GM12878 (cell line): ENCODE data around the gene CABLES1. TPM values are rescaled to one million over a fixed set of nuclear protein-coding genes. Genes with fewer than 3 reads are reported as not detected.

Source experiments
- ATAC-seq: fragments of 200-7000 bp; cut with Tn5 transposase; 3 replicates; pipeline ENCODE4 v1.9.1; 2020; ENCODE audit warnings: mild to moderate bottlenecking, moderate library complexity
- Bru-seq: library from RNA; stranded (reverse); fragments of 400-500 nt; gene quantifications from one replicate; lab custom pipeline; 2021; lab: Mats Ljungman, UMichigan
- BruChase-seq, 2 experiments: library from RNA; stranded (reverse); fragments of 400-500 nt; gene quantifications; one replicate each; lab custom pipeline; 2021; lab: Mats Ljungman, UMichigan
- BruUV-seq: library from RNA; stranded (reverse); fragments of 400-500 nt; replicated peaks from 2 replicates; lab custom pipeline; 2021; lab: Mats Ljungman, UMichigan
- CTCF ChIA-PET: fragments of 300-600 bp; sonication (Branson Sonifier 250); formaldehyde crosslinking; extraction: SDS; loops from one replicate; lab custom pipeline; 2021; ENCODE audit warnings: inconsistent platforms; lab: Yijun Ruan, JAX
- POLR2A ChIA-PET: fragments of 350-600 bp; formaldehyde crosslinking; extraction: SDS; loops from one replicate; lab custom pipeline; 2021; ENCODE audit warnings: inconsistent platforms; lab: Charles Lee
- RAD21 ChIA-PET: fragments of 300-600 bp; sonication (Branson Sonifier 250); formaldehyde crosslinking; loops from one replicate; lab custom pipeline; 2023; ENCODE audit warnings: antibody characterized with exemption; ENCODE audit not compliant: unreplicated experiment; lab: Charles Lee
- SMC1A ChIA-PET: fragments of 300-600 bp; sonication (Branson Sonifier 250); formaldehyde crosslinking; loops from one replicate; lab custom pipeline; 2023; ENCODE audit not compliant: unreplicated experiment, uncharacterized antibody; lab: Charles Lee
- DNase-seq: peaks from one replicate; pipeline ENCODE4 v3.0.0-alpha.2; 2011; ENCODE audit warnings: low read depth, low spot score
- FAIRE-seq: peaks from 3 replicates; lab custom pipeline; 2011; peaks lifted over from hg19 to GRCh38; lab: Jason Lieb, UNC
- H2AFZ ChIP-seq: 2 replicates; pipeline ENCODE4 v1.6.0; 2011; ENCODE audit warnings: low read depth, low read length, control low read depth; ENCODE audit not compliant: control insufficient read depth
- H3K27ac ChIP-seq: 2 replicates; pipeline ENCODE4 v1.5.1; 2011; ENCODE audit warnings: control low read depth; ENCODE audit not compliant: control insufficient read depth, insufficient read depth
- H3K27me3 ChIP-seq, 2 experiments: replicated peaks in 1 of 2; 2 replicates each; pipeline versions ENCODE4 v1.6.0 to v1.6.1; 2011; ENCODE audit warnings: low read length in 1 of 2; ENCODE audit not compliant: control insufficient read depth in 2 of 2, insufficient read depth in 2 of 2
- H3K36me3 ChIP-seq, 2 experiments: 2 replicates each; pipeline ENCODE4 v1.5.1; 2011; ENCODE audit warnings: low read length in 1 of 2; ENCODE audit not compliant: control insufficient read depth in 2 of 2, insufficient read depth in 2 of 2
- H3K4me1 ChIP-seq: 2 replicates; pipeline ENCODE4 v1.6.1; 2011; ENCODE audit warnings: mild to moderate bottlenecking, low read length, moderate library complexity, mixed read lengths; ENCODE audit not compliant: control insufficient read depth, insufficient read depth
- H3K4me2 ChIP-seq: 2 replicates; pipeline ENCODE4 v1.6.0; 2011; ENCODE audit warnings: control low read depth; ENCODE audit not compliant: control insufficient read depth, insufficient read depth
- H3K4me3 ChIP-seq: fragments of 200-600 bp; sonication (generic); 2 replicates; pipeline ENCODE4 v1.5.1; 2016
- H3K79me2 ChIP-seq: 2 replicates; pipeline ENCODE4 v1.6.0; 2011; ENCODE audit warnings: low read length; ENCODE audit not compliant: control insufficient read depth, insufficient read depth
- H3K9ac ChIP-seq: 2 replicates; pipeline ENCODE4 v1.8.0; 2011; ENCODE audit warnings: low read length, control low read depth, mixed read lengths; ENCODE audit not compliant: control insufficient read depth, insufficient read depth
- H3K9me3 ChIP-seq: replicated peaks from 3 replicates; pipeline ENCODE4 v1.5.1; 2011; ENCODE audit warnings: mild to moderate bottlenecking, low read length; ENCODE audit not compliant: control insufficient read depth, insufficient read depth
- H4K20me1 ChIP-seq: 2 replicates; pipeline ENCODE4 v1.6.0; 2011; ENCODE audit not compliant: control insufficient read depth, insufficient read depth
- BACH1 ChIP-seq: fragments of 450-650 bp; IDR thresholded peaks from 2 replicates; pipeline ENCODE4 v1.6.1; 2017; ENCODE audit warnings: mild to moderate bottlenecking, borderline replicate concordance
- CHD4 ChIP-seq: fragments of 200-600 bp; sonication (generic); IDR thresholded peaks from 2 replicates; pipeline ENCODE4 v1.6.1; 2016; ENCODE audit warnings: mild to moderate bottlenecking
- JUNB ChIP-seq: IDR thresholded peaks from 2 replicates; pipeline ENCODE4 v1.6.1; 2016; ENCODE audit warnings: antibody characterized with exemption, mild to moderate bottlenecking
- MXI1 ChIP-seq: fragments of 150-350 bp; IDR thresholded peaks from 2 replicates; pipeline ENCODE4 v1.6.1; 2011; ENCODE audit warnings: low read depth, mild to moderate bottlenecking, inconsistent platforms, low read length, improper control_type of control experiment
- RBBP5 ChIP-seq: fragments of 200-600 bp; sonication (generic); conservative IDR thresholded peaks from 2 replicates; pipeline ENCODE4 v1.6.1; 2016
- TCF3 ChIP-seq: IDR thresholded peaks from 2 replicates; pipeline ENCODE4 v1.6.1; 2012; ENCODE audit warnings: low read depth, mild to moderate bottlenecking, low read length, borderline replicate concordance; ENCODE audit not compliant: insufficient read depth
- WGBS: methylation state at CpG from one replicate; pipeline ENCODE4 v1.1.6; 2016; ENCODE audit warnings: low lambda C conversion rate; ENCODE audit not compliant: insufficient replicate concordance, insufficient coverage; ENCODE audit errors: missing lambda C conversion rate; 5-methylcytosine and 5-hydroxymethylcytosine counted together
- in situ Hi-C: fragments of 300-500 bp; cut with MboI; formaldehyde crosslinking; loops from 9 replicates; pipeline ENCODE4 v1.14.3; 2018; ENCODE audit warnings: mixed read lengths
- intact Hi-C: fragments of 100-400 bp; cut with micrococcal nuclease; formaldehyde crosslinking; loops from one replicate; pipeline ENCODE4 v1.14.2; 2022; ENCODE audit not compliant: unreplicated experiment
- long read RNA-seq, 2 experiments: library from polyadenylated mRNA; unstranded; transcript quantifications; one replicate each; pipeline ENCODE4 v2.0.0, GENCODE V29; 2019 to 2020
- polyA minus RNA-seq, 3 experiments: library from RNA; depleted of rRNA, polyadenylated mRNA; stranded (reverse); fragments of >200 nt; gene quantifications; 2 replicates each; pipeline ENCODE4 v1.2.3, GENCODE V29; 2011
- polyA plus RNA-seq, 11 experiments: library from polyadenylated mRNA; depleted of rRNA in 4 of 11; unstranded in 6 of 11; stranded (reverse) in 5 of 11; fragments of >200 nt; fragmentation: Nextera tagmentation in 4 of 11; fragmentation: Illumina TruSeq in 1 of 11; extraction: Ambion mirVana in 4 of 11; extraction: Trizol in 1 of 11; gene quantifications; 1 replicate in 1 of 11; 2 replicates in 10 of 11; pipeline versions ENCODE4 v1.2.1 to v1.2.3, GENCODE V29; 2011 to 2016; ENCODE audit warnings: inconsistent platforms in 2 of 11, missing spikeins in 2 of 11, low read depth in 1 of 11
- total RNA-seq, 4 experiments: library from RNA; depleted of rRNA in 3 of 4; stranded (reverse); fragments of >200 nt in 3 of 4; fragmentation: Illumina TruSeq in 1 of 4; extraction: Trizol in 1 of 4; gene quantifications; 2 replicates each; pipeline versions ENCODE4 v1.2.1 to v1.2.3, GENCODE V29; 2013 to 2021
- TF ChIP-seq, protein P1 (sequence below): fragments of 450-650 bp; IDR thresholded peaks from 2 replicates; pipeline ENCODE4 v1.6.1; 2018; ENCODE audit warnings: borderline replicate concordance, mild to moderate bottlenecking; ENCODE audit not compliant: partially characterized antibody
- TF ChIP-seq, protein P2 (sequence below): fragments of 450-650 bp; formaldehyde crosslinking; IDR thresholded peaks from 2 replicates; pipeline ENCODE4 v1.5.0; 2022; ENCODE audit warnings: mild to moderate bottlenecking, missing genetic modification characterization

The CABLES1 gene, protein sequence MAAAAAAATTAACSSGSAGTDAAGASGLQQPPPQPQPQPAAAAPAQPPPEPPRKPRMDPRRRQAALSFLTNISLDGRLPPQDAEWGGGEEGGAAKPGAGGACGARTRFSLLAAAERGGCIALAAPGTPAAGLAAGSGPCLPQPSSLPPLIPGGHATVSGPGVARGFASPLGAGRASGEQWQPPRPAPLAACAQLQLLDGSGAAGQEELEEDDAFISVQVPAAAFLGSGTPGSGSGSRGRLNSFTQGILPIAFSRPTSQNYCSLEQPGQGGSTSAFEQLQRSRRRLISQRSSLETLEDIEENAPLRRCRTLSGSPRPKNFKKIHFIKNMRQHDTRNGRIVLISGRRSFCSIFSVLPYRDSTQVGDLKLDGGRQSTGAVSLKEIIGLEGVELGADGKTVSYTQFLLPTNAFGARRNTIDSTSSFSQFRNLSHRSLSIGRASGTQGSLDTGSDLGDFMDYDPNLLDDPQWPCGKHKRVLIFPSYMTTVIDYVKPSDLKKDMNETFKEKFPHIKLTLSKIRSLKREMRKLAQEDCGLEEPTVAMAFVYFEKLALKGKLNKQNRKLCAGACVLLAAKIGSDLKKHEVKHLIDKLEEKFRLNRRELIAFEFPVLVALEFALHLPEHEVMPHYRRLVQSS
- total RNA-seq (2013; cell fraction: nucleolus; rRNA removed): 89.9 and 109 TPM in 2 replicates
- total RNA-seq (2014; rRNA removed) (11.5 and 14.4 TPM in 2 replicates), total RNA-seq (2014; rRNA removed; fragmentation: Illumina TruSeq; extraction: Trizol) (6.8 and 8.5 TPM in 2 replicates), total RNA-seq (2021) (14.5 and 15.6 TPM in 2 replicates), polyA plus RNA-seq (2011; rRNA removed) (24.3 and 27.2 TPM in 2 replicates), polyA plus RNA-seq (2014; fragmentation: Illumina TruSeq; extraction: Trizol) (9.4 and 13.3 TPM in 2 replicates), polyA plus RNA-seq (2014; fragmentation: Nextera tagmentation; extraction: Ambion mirVana) (1 to 10 TPM; 2.9 to 6.6 TPM), polyA plus RNA-seq (2014; rRNA removed) (8.0 and 8.8 TPM in 2 replicates), polyA plus RNA-seq (2016; fragmentation: Nextera tagmentation; extraction: Ambion mirVana) (1 to 10 TPM; 3.4 to 4.9 TPM), polyA minus RNA-seq (2011; rRNA and poly(A)+ RNA removed) (31.6 and 32.4 TPM in 2 replicates), Bru-seq, nascent RNA (percentile 91 among the genes with signal in this experiment), BruChase-seq, experiment 1, labeled RNA remaining after a 6-hour chase (percentile 90 among the genes with signal in this experiment), BruChase-seq, experiment 2, labeled RNA remaining after a 2-hour chase (percentile 88 among the genes with signal in this experiment)
- 16.6 TPM for polyA plus RNA-seq (2011; ENCODE audit: low read depth)
- 20.0 and 24.5 TPM in 2 replicates for polyA plus RNA-seq (2011; cell fraction: cytosol; rRNA removed)
- 34.6 and 38.3 TPM in 2 replicates for polyA plus RNA-seq (2011; cell fraction: nucleus; rRNA removed)
- polyA plus RNA-seq (2012): 21.2 and 25.6 TPM in 2 replicates
- 11.0 and 14.5 TPM in 2 replicates for polyA minus RNA-seq (2011; cell fraction: cytosol; rRNA and poly(A)+ RNA removed)
- polyA minus RNA-seq (2011; cell fraction: nucleus; rRNA and poly(A)+ RNA removed): 29.9 and 39.4 TPM in 2 replicates
- long read RNA-seq, experiment 1, full-length matches to known transcripts: 1 of 7 reads
- long read RNA-seq, experiment 1, partial matches to known transcripts: 3 of 7 reads
- long read RNA-seq, experiment 1, other reads (novel, unspliced or antisense): 3 of 7 reads
- long read RNA-seq, experiment 2, full-length matches to known transcripts: 3 of 21 reads
- long read RNA-seq, experiment 2, partial matches to known transcripts: 6 of 21 reads
- long read RNA-seq, experiment 2, other reads (novel, unspliced or antisense): 12 of 21 reads

DNA sequence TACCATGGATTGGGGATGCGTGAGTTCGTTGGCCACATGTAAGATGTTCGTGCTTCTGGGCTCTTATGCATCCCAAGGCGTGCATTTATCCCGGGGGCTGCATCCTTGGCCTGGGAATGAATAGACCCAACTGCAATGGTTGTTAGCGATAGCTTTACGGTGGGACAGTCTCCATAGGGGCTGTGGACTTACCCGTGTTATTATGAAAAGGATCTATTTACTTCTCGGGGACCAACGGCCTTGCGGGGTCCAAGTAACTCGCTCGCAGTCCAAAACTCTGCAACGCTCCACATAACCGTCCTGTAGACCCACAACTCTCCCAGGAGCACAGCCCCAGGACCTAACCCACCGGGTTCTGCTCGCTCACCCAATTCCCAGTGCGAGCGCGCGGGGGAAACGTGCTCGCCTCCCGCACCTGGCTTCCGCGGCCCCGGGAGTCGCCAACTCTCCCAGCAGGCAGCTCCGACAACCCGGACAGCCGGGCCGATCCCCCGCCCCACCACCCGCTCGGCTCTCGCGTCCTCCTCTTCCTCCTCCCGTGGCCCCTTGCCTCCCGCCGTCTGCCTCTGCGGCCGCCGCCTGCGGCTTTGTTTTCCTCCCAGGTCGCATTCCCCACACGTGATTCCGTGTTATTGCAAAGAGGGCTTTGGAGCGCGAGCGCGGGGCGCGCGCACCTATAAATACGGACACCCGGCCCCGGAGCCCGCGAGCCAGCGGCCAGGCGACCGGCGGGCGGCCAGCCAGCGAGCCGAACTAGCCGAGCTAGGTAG is at the start of gene CABLES1:
Gene CABLES1, plus strand, starts transcription at position 706 of the 770 bp plus-strand sequence. CDS start 278 bp downstream, outside the sequence.
- H3K27me3 ChIP-seq: no peaks in the 10 kb centered on the region
- H3K4me3 ChIP-seq: peak within 1 kb of the TSS; percentile 97
- peaks cover 24% of the 10 kb centered on the region for H3K4me1 ChIP-seq
- SMC1A ChIA-PET: interaction anchor here (0.8 to 3.9 kb wide), 20 partner anchors 8 to 333 kb away, joined by 3 to 52 read pairs (median 6); no protein-coding TSS in a partner anchor
- peaks cover 50% of the 10 kb centered on the region for H3K79me2 ChIP-seq
- ATAC-seq (peak; percentile 26), FAIRE-seq (no peak), DNase-seq (no peak)
- peak within 1 kb of the TSS; percentile 59 for H2AFZ ChIP-seq
- POLR2A ChIA-PET: interaction anchor here (1.0 to 7.1 kb wide), 14 partner anchors 86 to 371 kb away, joined by 3 to 86 read pairs (median 5); partner anchors contain the start of genes RBBP8 and RMC1
- WGBS: 6% methylated on average over 67 of the region's 67 CpGs
- H3K9me3 ChIP-seq: no peaks in the 10 kb centered on the region
- BruUV-seq: TSS peak; percentile 78
- H3K4me2 ChIP-seq: peak within 1 kb of the TSS; percentile 98
- no peaks in the 10 kb centered on the region for H3K36me3 ChIP-seq
- CTCF ChIA-PET: interaction anchor here (1.0 to 7.1 kb wide), 10 partner anchors 92 to 370 kb away, joined by 3 to 141 read pairs (median 7); no protein-coding TSS in a partner anchor
- intact Hi-C loops (loop anchor here (1.0 to 10.0 kb wide), 2 partner anchors 200 to 224 kb away; partner anchors contain the start of gene RBBP8), in situ Hi-C loops (loop anchor here (5.0 kb wide), 3 partner anchors 92 to 277 kb away; no protein-coding TSS in a partner anchor)
- peak within 1 kb of the TSS; percentile 88 for H3K9ac ChIP-seq
- RAD21 ChIA-PET: interaction anchor here (0.6 to 7.8 kb wide), 26 partner anchors 10 to 373 kb away, joined by 3 to 114 read pairs (median 6); no protein-coding TSS in a partner anchor
- peak within 1 kb of the TSS; percentile 71 for H3K27ac ChIP-seq
- no peaks in the 10 kb centered on the region for H4K20me1 ChIP-seq
- TF ChIP-seq TCF3 (peak; percentile 18; the same call in 1 of the 2 replicates), RBBP5 (no peak), MXI1 (peak; percentile 63), JUNB (no peak), BACH1 (peak; percentile 69; the same call in 1 of the 2 replicates), CHD4 (no peak)
- TF ChIP-seq, protein P1, sequence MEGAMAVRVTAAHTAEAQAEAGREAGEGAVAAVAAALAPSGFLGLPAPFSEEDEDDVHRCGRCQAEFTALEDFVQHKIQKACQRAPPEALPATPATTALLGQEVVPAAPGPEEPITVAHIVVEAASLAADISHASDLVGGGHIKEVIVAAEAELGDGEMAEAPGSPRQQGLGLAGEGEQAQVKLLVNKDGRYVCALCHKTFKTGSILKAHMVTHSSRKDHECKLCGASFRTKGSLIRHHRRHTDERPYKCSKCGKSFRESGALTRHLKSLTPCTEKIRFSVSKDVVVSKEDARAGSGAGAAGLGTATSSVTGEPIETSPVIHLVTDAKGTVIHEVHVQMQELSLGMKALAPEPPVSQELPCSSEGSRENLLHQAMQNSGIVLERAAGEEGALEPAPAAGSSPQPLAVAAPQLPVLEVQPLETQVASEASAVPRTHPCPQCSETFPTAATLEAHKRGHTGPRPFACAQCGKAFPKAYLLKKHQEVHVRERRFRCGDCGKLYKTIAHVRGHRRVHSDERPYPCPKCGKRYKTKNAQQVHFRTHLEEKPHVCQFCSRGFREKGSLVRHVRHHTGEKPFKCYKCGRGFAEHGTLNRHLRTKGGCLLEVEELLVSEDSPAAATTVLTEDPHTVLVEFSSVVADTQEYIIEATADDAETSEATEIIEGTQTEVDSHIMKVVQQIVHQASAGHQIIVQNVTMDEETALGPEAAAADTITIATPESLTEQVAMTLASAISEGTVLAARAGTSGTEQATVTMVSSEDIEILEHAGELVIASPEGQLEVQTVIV: no peak
- TF ChIP-seq, protein P2, sequence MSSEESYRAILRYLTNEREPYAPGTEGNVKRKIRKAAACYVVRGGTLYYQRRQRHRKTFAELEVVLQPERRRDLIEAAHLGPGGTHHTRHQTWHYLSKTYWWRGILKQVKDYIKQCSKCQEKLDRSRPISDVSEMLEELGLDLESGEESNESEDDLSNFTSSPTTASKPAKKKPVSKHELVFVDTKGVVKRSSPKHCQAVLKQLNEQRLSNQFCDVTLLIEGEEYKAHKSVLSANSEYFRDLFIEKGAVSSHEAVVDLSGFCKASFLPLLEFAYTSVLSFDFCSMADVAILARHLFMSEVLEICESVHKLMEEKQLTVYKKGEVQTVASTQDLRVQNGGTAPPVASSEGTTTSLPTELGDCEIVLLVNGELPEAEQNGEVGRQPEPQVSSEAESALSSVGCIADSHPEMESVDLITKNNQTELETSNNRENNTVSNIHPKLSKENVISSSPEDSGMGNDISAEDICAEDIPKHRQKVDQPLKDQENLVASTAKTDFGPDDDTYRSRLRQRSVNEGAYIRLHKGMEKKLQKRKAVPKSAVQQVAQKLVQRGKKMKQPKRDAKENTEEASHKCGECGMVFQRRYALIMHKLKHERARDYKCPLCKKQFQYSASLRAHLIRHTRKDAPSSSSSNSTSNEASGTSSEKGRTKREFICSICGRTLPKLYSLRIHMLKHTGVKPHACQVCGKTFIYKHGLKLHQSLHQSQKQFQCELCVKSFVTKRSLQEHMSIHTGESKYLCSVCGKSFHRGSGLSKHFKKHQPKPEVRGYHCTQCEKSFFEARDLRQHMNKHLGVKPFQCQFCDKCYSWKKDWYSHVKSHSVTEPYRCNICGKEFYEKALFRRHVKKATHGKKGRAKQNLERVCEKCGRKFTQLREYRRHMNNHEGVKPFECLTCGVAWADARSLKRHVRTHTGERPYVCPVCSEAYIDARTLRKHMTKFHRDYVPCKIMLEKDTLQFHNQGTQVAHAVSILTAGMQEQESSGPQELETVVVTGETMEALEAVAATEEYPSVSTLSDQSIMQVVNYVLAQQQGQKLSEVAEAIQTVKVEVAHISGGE (CRISPR knock-in tag): no peak
